Right lobe of liver (tissue), 6 donors: ENCODE results near the gene MYL7. TPM values are rescaled to one million over a fixed set of nuclear protein-coding genes. Genes with fewer than 3 reads are reported as not detected.
A peak's percentile ranks its signal among the peaks of the same experiment; 100 is the strongest.

Experiments used
- ATAC-seq, 4 donors: fragments of 200-7000 bp; cut with Tn5 transposase; one replicate each; pipeline ENCODE4 v1.9.1; 2020; ENCODE audit warnings: mild to moderate bottlenecking in 4 of 4, moderate library complexity in 4 of 4
- DNase-seq, 3 donors: peaks; one replicate each; pipeline ENCODE4 v3.0.0-alpha.2; 2020
- H3K27ac ChIP-seq, 3 donors: fragments of 200-600 bp; one replicate each; pipeline ENCODE4 v1.8.0; 2022
- H3K27me3 ChIP-seq, 2 donors: fragments of 200-600 bp; one replicate each; pipeline ENCODE4 v1.8.0; 2022
- H3K36me3 ChIP-seq, 4 donors: fragments of 200-600 bp; sonication (generic) in 1 of 4; one replicate each; pipeline versions ENCODE4 v1.5.1 to v1.8.0; 2017 to 2022; ENCODE audit warnings: control low read depth in 1 of 4
- H3K4me1 ChIP-seq, 4 donors: fragments of 200-600 bp; sonication (generic) in 1 of 4; one replicate each; pipeline versions ENCODE4 v1.5.1 to v1.8.0; 2017 to 2022; ENCODE audit warnings: control low read depth in 1 of 4
- H3K4me3 ChIP-seq, 3 donors: fragments of 200-600 bp; one replicate each; pipeline ENCODE4 v1.8.0; 2022
- H3K9me3 ChIP-seq, 4 donors: fragments of 200-600 bp; sonication (generic) in 1 of 4; one replicate each; pipeline versions ENCODE4 v1.5.1 to v1.8.0; 2017 to 2022; ENCODE audit warnings: control low read depth in 1 of 4
- POLR2A ChIP-seq: fragments of 450-650 bp; IDR thresholded peaks from one replicate; pipeline ENCODE4 v1.6.1; 2017; ENCODE audit warnings: antibody characterized with exemption, mild to moderate bottlenecking
- WGBS: methylation state at CpG from one replicate; pipeline ENCODE4 v1.1.6; 2018; ENCODE audit warnings: low coverage, low lambda C conversion rate; ENCODE audit not compliant: insufficient coverage; ENCODE audit errors: missing lambda C conversion rate; 5-methylcytosine and 5-hydroxymethylcytosine counted together
- intact Hi-C, 2 donors: fragments of 100-400 bp; cut with DNase I; formaldehyde crosslinking; loops; one replicate each; pipeline versions ENCODE4 v1.11.2 to v1.14.1; 2022
- total RNA-seq, 6 experiments: library from RNA; depleted of rRNA in 2 of 6; stranded (reverse); fragments of >200 nt in 2 of 6; fragmentation: NEBNext Ultra II Directional in 3 of 6; extraction: Animal tissue kit (Norgen Biotek cat#: 25700) in 3 of 6; gene quantifications; one replicate each; pipeline versions ENCODE4 v1.1.0 to v1.2.4, GENCODE V29; 2016 to 2023
- TF ChIP-seq, protein P1 (sequence below), 4 donors: fragments of 200-600 bp in 3 of 4; fragments of 450-650 bp in 1 of 4; IDR thresholded peaks; one replicate each; pipeline versions ENCODE4 v1.5.1 to v1.8.0; 2016 to 2022; ENCODE audit warnings: antibody characterized with exemption in 4 of 4, mild to moderate bottlenecking in 2 of 4
- donor health status: DM: no; HTN: yes; CAD: no.
- donor health status: DM: no; HTN: no; CAD: no.
- donor health status: DM: no; HTN: no; CAD: no.
- donor health status: DM: no; HTN: yes; CAD: no.
- donor health status: DM: no; HTN: yes; CAD: no.

The MYL7 gene
- total RNA-seq, 6 experiments from 2014 or later: 2.0 TPM; not detected in 5

GRCh38 chr7:44187636-44188416 is 46.7 kb upstream of the MYL7 start:
- peak in 1 of 3 donors; percentile 34 for DNase-seq
- WGBS: 70% methylated on average over 2 of the region's 9 CpGs
- no peak overlapping the region for H3K4me3 ChIP-seq

GRCh38 chr7:44186736-44187135 is 45.6 kb upstream of the MYL7 start:
- Histone ChIP-seq H3K36me3 (no peaks in the 10 kb centered on the region), H3K27ac (no peak overlapping the region), H3K4me1 (no peaks in the 10 kb centered on the region), H3K27me3 (no peaks in the 10 kb centered on the region), H3K9me3 (peaks cover 0 to 4% (median 0%) of the 10 kb centered on the region in 4 donors), H3K4me3 (no peak overlapping the region)
- 74% methylated on average over 5 of the region's 5 CpGs for WGBS
- DNase-seq (no peak), ATAC-seq (no peak)
- intact Hi-C loops: no loop called here
- TF ChIP-seq, protein P1, sequence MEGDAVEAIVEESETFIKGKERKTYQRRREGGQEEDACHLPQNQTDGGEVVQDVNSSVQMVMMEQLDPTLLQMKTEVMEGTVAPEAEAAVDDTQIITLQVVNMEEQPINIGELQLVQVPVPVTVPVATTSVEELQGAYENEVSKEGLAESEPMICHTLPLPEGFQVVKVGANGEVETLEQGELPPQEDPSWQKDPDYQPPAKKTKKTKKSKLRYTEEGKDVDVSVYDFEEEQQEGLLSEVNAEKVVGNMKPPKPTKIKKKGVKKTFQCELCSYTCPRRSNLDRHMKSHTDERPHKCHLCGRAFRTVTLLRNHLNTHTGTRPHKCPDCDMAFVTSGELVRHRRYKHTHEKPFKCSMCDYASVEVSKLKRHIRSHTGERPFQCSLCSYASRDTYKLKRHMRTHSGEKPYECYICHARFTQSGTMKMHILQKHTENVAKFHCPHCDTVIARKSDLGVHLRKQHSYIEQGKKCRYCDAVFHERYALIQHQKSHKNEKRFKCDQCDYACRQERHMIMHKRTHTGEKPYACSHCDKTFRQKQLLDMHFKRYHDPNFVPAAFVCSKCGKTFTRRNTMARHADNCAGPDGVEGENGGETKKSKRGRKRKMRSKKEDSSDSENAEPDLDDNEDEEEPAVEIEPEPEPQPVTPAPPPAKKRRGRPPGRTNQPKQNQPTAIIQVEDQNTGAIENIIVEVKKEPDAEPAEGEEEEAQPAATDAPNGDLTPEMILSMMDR (IDR thresholded peaks at IDR 0.05): no peak
- TF ChIP-seq POLR2A: no peak

More at GRCh38 chr7:44187636-44188416, 46.7 kb upstream of the MYL7 start:
- Histone ChIP-seq H3K27ac (no peak overlapping the region), H3K9me3 (peaks cover 0 to under 1% (median 0%) of the 10 kb centered on the region in 4 donors), H3K27me3 (no peaks in the 10 kb centered on the region), H3K36me3 (no peaks in the 10 kb centered on the region), H3K4me1 (no peaks in the 10 kb centered on the region)
- no peak for TF ChIP-seq POLR2A
- TF ChIP-seq, protein P1 (IDR thresholded peaks at IDR 0.05): no peak
- intact Hi-C loops: no loop called here
- ATAC-seq: peak in 1 of 4 donors; percentile 35

DNA sequence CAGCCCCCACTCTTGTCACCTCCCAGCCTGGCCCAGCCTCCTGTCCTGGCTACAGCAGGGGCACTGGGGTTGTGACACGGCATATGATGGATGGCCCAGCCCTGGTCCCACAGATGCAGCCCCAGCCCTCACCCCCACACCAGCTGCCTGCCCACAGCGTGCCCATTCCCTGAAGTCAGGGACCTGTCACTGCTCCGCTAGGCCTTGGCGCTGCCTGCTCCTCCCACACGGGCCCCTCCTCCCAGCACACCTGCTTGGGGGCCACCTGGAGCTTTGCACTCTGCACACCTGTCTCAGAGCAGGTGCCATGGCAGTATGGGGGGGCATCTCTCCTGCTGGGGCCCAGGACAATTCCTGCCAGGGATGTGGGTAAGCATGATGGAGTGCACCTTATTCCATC is 44.6 kb upstream of the MYL7 start:
- H3K4me3 ChIP-seq: no peak overlapping the region
- no peak for TF ChIP-seq POLR2A
- TF ChIP-seq, protein P1 (IDR thresholded peaks at IDR 0.05): no peak
- DNase-seq (no peak), ATAC-seq (no peak)
- H3K27me3 ChIP-seq: no peaks in the 10 kb centered on the region
- peaks cover 0 to 4% (median 0%) of the 10 kb centered on the region in 4 donors for H3K9me3 ChIP-seq
- H3K4me1 ChIP-seq: no peaks in the 10 kb centered on the region
- H3K27ac ChIP-seq: no peak overlapping the region
- H3K36me3 ChIP-seq: no peaks in the 10 kb centered on the region
- WGBS: no CpG with 5 or more reads among the region's 5 CpGs
- intact Hi-C loops: no loop called here

- no peak for ATAC-seq
- Histone ChIP-seq H3K27me3 (no peaks in the 10 kb centered on the region), H3K27ac (no peak overlapping the region), H3K36me3 (no peaks in the 10 kb centered on the region), H3K9me3 (peaks cover 0 to 4% (median 0%) of the 10 kb centered on the region in 4 donors), H3K4me3 (no peak overlapping the region), H3K4me1 (no peaks in the 10 kb centered on the region)
- WGBS: 80% methylated on average over 1 of the region's 2 CpGs
- TF ChIP-seq, protein P1 (IDR thresholded peaks at IDR 0.05): no peak
- no peak for TF ChIP-seq POLR2A
- no peak for DNase-seq
- intact Hi-C loops: no loop called here
Observed at GRCh38 chr7:44184873-44185446, 43.8 kb upstream of the MYL7 start.
